ENCODE results near the gene SMC1B. TPM values are rescaled to one million over a fixed set of nuclear protein-coding genes. Genes with fewer than 3 reads are reported as not detected.
"Not testable (repeated sequence)": the region's sequence is repeated elsewhere in the genome, so short reads cannot be mapped to it uniquely, and the experiment has no call there.

Gene SMC1B
- total and polyA plus RNA-seq, 2 donors, result 0.11 to 0.19 TPM

DNA sequence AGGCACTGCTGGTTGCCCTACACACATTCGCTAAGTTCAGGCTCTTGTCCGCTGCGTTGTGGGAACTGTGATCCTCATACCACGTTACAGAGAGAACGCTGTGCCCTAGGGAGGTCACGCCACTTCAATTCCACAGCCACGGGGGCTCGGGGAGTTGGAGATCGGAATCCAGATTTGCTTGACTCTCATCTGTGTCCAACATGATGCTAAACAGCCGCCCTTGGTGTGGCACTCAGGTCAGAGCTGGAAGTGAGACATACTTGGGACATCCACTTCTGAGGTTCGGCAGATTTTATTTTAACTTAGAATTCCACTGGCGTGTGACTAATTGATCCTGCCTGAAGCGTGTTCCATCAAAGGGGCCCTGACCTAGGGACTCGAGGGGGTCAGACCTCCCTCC is 41.8 kb upstream of the SMC1B start:
- Histone ChIP-seq H3K9me3 (ENCODE audit: control insufficient read depth in 2 of 2, insufficient read depth in 1 of 2, low read length in 1 of 2) (no peaks in the 10 kb centered on the region), H3K4me3 (ENCODE audit: low read length in 2 of 2) (no peak overlapping the region), H3K4me1 (ENCODE audit: control insufficient read depth in 2 of 2, insufficient read depth in 2 of 2, low read length in 2 of 2) (no peaks in the 10 kb centered on the region), H3K27me3 (ENCODE audit: control insufficient read depth in 2 of 2, insufficient read depth in 1 of 2, low read length in 1 of 2) (peaks cover 0 to 2% of the 10 kb centered on the region in 2 donors), H3K36me3 (ENCODE audit: control insufficient read depth in 2 of 2, insufficient read depth in 2 of 2, low read length in 1 of 2) (no peaks in the 10 kb centered on the region), H3K27ac (ENCODE audit: low read depth in 1 of 2, low read length in 1 of 2) (no peak overlapping the region)
- WGBS, result 91% methylated on average over 14 of the region's 14 CpGs
- DNase-seq (ENCODE audit: low read depth in 6 of 9, low spot score in 9 of 9), result no peak

DNA sequence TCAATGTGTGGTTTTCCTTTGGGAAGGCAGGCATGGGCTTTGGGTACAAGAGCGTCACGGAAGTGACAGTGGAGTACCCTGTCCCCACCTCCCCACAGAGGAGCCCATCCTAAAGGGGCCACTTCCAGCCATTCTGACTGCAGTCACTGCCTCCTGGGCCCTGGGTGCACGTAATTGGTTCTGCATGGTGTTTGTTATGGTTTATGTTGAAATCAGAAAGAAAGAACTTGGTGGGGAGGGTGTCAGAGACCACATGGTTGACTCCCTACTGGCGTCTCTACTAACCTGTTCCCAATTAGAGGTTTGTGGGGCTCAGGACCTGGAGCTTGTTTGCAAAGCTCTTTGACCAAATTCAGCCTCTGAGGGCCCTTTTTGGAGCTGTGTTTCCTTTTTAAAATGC is 40.9 kb upstream of the SMC1B start:
- no peaks in the 10 kb centered on the region for H3K36me3 ChIP-seq (ENCODE audit: control insufficient read depth in 2 of 2, insufficient read depth in 2 of 2, low read length in 1 of 2)
- no peaks in the 10 kb centered on the region for H3K9me3 ChIP-seq (ENCODE audit: control insufficient read depth in 2 of 2, insufficient read depth in 1 of 2, low read length in 1 of 2)
- H3K4me1 ChIP-seq (ENCODE audit: control insufficient read depth in 2 of 2, insufficient read depth in 2 of 2, low read length in 2 of 2), result no peaks in the 10 kb centered on the region
- H3K27ac ChIP-seq (ENCODE audit: low read depth in 1 of 2, low read length in 1 of 2), result no peak overlapping the region
- DNase-seq (ENCODE audit: low read depth in 6 of 9, low spot score in 9 of 9), result no peak
- peaks cover 0 to 2% of the 10 kb centered on the region in 2 donors for H3K27me3 ChIP-seq (ENCODE audit: control insufficient read depth in 2 of 2, insufficient read depth in 1 of 2, low read length in 1 of 2)
- WGBS, result 87% methylated on average over 4 of the region's 4 CpGs
- H3K4me3 ChIP-seq (ENCODE audit: low read length in 2 of 2), result no peak overlapping the region

- Histone ChIP-seq H3K4me3 (ENCODE audit: low read length in 2 of 2) (no peak overlapping the region), H3K4me1 (ENCODE audit: control insufficient read depth in 2 of 2, insufficient read depth in 2 of 2, low read length in 2 of 2) (no peaks in the 10 kb centered on the region), H3K27ac (ENCODE audit: low read depth in 1 of 2, low read length in 1 of 2) (no peak overlapping the region), H3K27me3 (ENCODE audit: control insufficient read depth in 2 of 2, insufficient read depth in 1 of 2, low read length in 1 of 2) (peaks cover 0 to 2% of the 10 kb centered on the region in 2 donors), H3K36me3 (ENCODE audit: control insufficient read depth in 2 of 2, insufficient read depth in 2 of 2, low read length in 1 of 2) (no peaks in the 10 kb centered on the region), H3K9me3 (ENCODE audit: control insufficient read depth in 2 of 2, insufficient read depth in 1 of 2, low read length in 1 of 2) (no peaks in the 10 kb centered on the region)
- DNase-seq (ENCODE audit: low read depth in 6 of 9, low spot score in 9 of 9), result no peak
- 96% methylated on average over 6 of the region's 6 CpGs for WGBS
Observed at GRCh38 chr22:45453764-45454163, 40.4 kb upstream of the SMC1B start.

- H3K27ac ChIP-seq (ENCODE audit: low read depth in 1 of 2, low read length in 1 of 2), result no peak overlapping the region
- 84% methylated on average over 8 of the region's 8 CpGs for WGBS
- no peaks in the 10 kb centered on the region for H3K4me1 ChIP-seq (ENCODE audit: control insufficient read depth in 2 of 2, insufficient read depth in 2 of 2, low read length in 2 of 2)
Observed at GRCh38 chr22:45452565-45453379, 39.4 kb upstream of the SMC1B start.

DNA sequence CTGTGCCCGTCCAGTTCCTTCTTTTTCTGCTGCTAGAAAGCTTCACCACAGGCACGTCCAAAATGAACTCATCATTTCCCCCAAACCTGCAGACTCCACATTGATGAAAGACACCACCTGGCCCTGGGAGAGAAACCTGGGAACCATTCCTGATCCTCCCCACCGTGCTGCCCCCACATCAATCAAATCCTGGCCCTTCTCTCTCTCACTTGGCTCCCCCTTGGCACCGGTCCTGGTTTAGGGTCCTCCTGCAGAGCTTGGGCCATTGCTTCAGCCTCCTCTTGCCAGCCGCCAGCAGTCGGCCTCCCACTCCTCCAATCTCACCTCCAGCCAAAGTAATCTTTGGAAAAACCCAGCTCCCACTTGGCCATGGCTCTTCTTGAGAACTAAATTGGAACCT is 38.6 kb upstream of the SMC1B start:
- H3K36me3 ChIP-seq (ENCODE audit: control insufficient read depth in 2 of 2, insufficient read depth in 2 of 2, low read length in 1 of 2), result no peaks in the 10 kb centered on the region
- no peak for DNase-seq (ENCODE audit: low read depth in 6 of 9, low spot score in 9 of 9)
- H3K9me3 ChIP-seq (ENCODE audit: control insufficient read depth in 2 of 2, insufficient read depth in 1 of 2, low read length in 1 of 2), result no peaks in the 10 kb centered on the region
- WGBS, result 84% methylated on average over 6 of the region's 6 CpGs
- no peaks in the 10 kb centered on the region for H3K4me1 ChIP-seq (ENCODE audit: control insufficient read depth in 2 of 2, insufficient read depth in 2 of 2, low read length in 2 of 2)
- H3K4me3 ChIP-seq (ENCODE audit: low read length in 2 of 2), result no peak overlapping the region
- no peak overlapping the region for H3K27ac ChIP-seq (ENCODE audit: low read depth in 1 of 2, low read length in 1 of 2)
- H3K27me3 ChIP-seq (ENCODE audit: control insufficient read depth in 2 of 2, insufficient read depth in 1 of 2, low read length in 1 of 2), result peaks cover 0 to 2% of the 10 kb centered on the region in 2 donors

More at GRCh38 chr22:45452565-45453379, 39.4 kb upstream of the SMC1B start:
- H3K4me3 ChIP-seq (ENCODE audit: low read length in 2 of 2), result no peak overlapping the region
- H3K27me3 ChIP-seq (ENCODE audit: control insufficient read depth in 2 of 2, insufficient read depth in 1 of 2, low read length in 1 of 2), result peaks cover 0 to 2% of the 10 kb centered on the region in 2 donors
- H3K9me3 ChIP-seq (ENCODE audit: control insufficient read depth in 2 of 2, insufficient read depth in 1 of 2, low read length in 1 of 2), result no peaks in the 10 kb centered on the region
- H3K36me3 ChIP-seq (ENCODE audit: control insufficient read depth in 2 of 2, insufficient read depth in 2 of 2, low read length in 1 of 2), result no peaks in the 10 kb centered on the region
- DNase-seq (ENCODE audit: low read depth in 6 of 9, low spot score in 9 of 9), result no peak

DNA sequence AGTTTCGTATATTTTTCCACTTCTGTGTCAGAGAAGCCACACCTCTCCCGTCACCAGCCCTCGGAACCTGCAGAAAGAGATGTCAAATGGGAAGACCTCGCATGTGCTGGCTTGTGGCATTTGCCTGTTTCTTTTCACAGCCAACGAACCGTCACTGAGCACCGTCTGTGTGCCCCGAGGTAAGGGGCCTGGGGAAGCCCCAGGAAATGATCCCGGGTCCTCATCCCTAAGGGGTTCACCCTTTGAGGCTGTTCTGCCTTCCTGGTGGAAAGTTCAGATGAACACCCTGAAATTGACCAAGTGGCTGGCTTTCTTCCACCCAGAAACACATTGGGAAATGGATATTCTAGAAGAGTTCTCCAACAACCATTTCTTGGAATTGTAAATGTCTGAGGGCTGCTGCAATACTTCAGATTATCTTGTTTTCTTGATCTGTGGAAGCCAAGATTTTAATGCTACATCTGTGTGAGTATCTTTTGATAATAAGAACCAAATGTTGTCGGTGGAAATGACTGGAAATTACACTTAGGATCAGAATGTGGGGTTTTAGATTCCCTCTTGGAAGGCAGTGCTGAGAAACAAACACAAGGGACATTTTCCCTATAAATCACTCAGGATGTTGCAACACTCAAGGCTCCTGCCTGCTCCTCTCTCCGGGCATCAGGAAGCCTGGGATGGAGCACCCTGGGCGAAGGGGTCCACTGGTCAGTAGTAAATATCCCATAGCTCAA is 37.7 kb upstream of the SMC1B start:
- Histone ChIP-seq H3K4me3 (ENCODE audit: low read length in 2 of 2) (no peak overlapping the region), H3K27ac (ENCODE audit: low read depth in 1 of 2, low read length in 1 of 2) (peak overlapping the region in 1 of 2 donors; percentile 25), H3K4me1 (ENCODE audit: control insufficient read depth in 2 of 2, insufficient read depth in 2 of 2, low read length in 2 of 2) (no peaks in the 10 kb centered on the region), H3K9me3 (ENCODE audit: control insufficient read depth in 2 of 2, insufficient read depth in 1 of 2, low read length in 1 of 2) (no peaks in the 10 kb centered on the region), H3K27me3 (ENCODE audit: control insufficient read depth in 2 of 2, insufficient read depth in 1 of 2, low read length in 1 of 2) (peaks cover 0 to 2% of the 10 kb centered on the region in 2 donors), H3K36me3 (ENCODE audit: control insufficient read depth in 2 of 2, insufficient read depth in 2 of 2, low read length in 1 of 2) (no peaks in the 10 kb centered on the region)
- 86% methylated on average over 12 of the region's 12 CpGs for WGBS
- no peak for DNase-seq (ENCODE audit: low read depth in 6 of 9, low spot score in 9 of 9)

DNA sequence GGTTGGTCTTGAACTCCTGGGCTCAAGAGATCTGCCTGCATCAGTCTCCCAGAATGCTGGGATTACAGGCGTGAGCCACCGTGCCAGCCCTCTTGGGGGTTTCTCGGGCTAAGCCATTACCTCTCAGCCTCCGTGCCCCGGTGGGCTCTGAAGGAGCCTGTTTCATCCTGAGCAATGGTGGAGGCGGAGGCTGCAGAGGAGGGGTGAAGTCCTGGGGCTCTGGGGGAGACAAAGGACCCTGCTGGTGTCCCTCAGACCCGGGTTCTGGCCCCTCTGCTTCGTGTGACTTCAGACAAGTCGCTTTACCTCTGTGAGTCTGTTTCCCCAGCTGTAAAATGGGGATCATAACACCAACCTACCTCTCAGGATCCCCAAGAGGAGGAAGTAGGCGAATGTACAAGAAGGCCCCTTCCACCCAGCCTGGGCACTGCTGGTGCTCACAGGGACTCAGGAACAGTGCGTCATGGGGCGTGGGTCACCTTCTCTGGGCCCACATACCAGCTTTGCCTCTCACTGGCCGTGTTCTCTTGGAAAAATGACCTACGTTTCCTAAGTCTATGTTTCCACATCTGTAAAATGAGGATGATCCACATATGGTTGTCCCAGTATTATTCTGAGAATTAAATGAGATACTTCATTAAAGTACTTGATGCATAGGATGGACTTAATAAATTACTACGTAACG is 36.8 kb upstream of the SMC1B start:
- H3K4me3 ChIP-seq (ENCODE audit: low read length in 2 of 2), result no peak overlapping the region
- no peaks in the 10 kb centered on the region for H3K4me1 ChIP-seq (ENCODE audit: control insufficient read depth in 2 of 2, insufficient read depth in 2 of 2, low read length in 2 of 2)
- WGBS, result 94% methylated on average over 16 of the region's 16 CpGs
- peaks cover 0 to 2% of the 10 kb centered on the region in 2 donors for H3K27me3 ChIP-seq (ENCODE audit: control insufficient read depth in 2 of 2, insufficient read depth in 1 of 2, low read length in 1 of 2)
- H3K9me3 ChIP-seq (ENCODE audit: control insufficient read depth in 2 of 2, insufficient read depth in 1 of 2, low read length in 1 of 2), result no peaks in the 10 kb centered on the region
- peak overlapping the region in 1 of 2 donors; percentile 38 for H3K27ac ChIP-seq (ENCODE audit: low read depth in 1 of 2, low read length in 1 of 2)
- DNase-seq (ENCODE audit: low read depth in 6 of 9, low spot score in 9 of 9), result no peak
- H3K36me3 ChIP-seq (ENCODE audit: control insufficient read depth in 2 of 2, insufficient read depth in 2 of 2, low read length in 1 of 2), result no peaks in the 10 kb centered on the region

DNA sequence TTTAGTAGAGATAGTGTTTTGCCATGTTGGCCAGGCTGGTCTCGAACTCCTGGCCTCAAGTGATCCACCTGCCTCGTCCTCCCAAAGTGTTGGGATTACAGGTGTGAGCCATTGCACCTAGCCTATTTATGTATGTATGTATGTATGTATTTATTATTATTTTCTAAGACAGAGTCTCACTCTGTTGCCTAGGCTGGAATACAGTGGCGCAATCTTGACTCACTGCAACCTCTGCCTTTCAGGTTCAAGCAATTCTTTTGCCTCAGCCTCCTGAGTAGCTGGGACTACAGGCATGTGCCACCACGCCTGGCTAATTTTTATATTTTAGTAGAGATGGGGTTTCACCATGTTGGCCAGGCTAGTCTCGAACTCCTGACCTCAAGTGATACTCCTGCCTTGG is 36.0 kb upstream of the SMC1B start:
- not testable (repeated sequence) for H3K36me3 ChIP-seq (ENCODE audit: control insufficient read depth in 2 of 2, insufficient read depth in 2 of 2, low read length in 1 of 2); H3K27ac ChIP-seq (ENCODE audit: low read depth in 1 of 2, low read length in 1 of 2); DNase-seq (ENCODE audit: low read depth in 6 of 9, low spot score in 9 of 9); H3K4me3 ChIP-seq (ENCODE audit: low read length in 2 of 2); H3K9me3 ChIP-seq (ENCODE audit: control insufficient read depth in 2 of 2, insufficient read depth in 1 of 2, low read length in 1 of 2); H3K27me3 ChIP-seq (ENCODE audit: control insufficient read depth in 2 of 2, insufficient read depth in 1 of 2, low read length in 1 of 2); H3K4me1 ChIP-seq (ENCODE audit: control insufficient read depth in 2 of 2, insufficient read depth in 2 of 2, low read length in 2 of 2)
- 94% methylated on average over 5 of the region's 5 CpGs for WGBS

- DNase-seq (ENCODE audit: low read depth in 6 of 9, low spot score in 9 of 9), result no peak
- WGBS, result 89% methylated on average over 9 of the region's 9 CpGs
- Histone ChIP-seq H3K36me3 (ENCODE audit: control insufficient read depth in 2 of 2, insufficient read depth in 2 of 2, low read length in 1 of 2) (no peaks in the 10 kb centered on the region), H3K27ac (ENCODE audit: low read depth in 1 of 2, low read length in 1 of 2) (no peak overlapping the region), H3K4me3 (ENCODE audit: low read length in 2 of 2) (no peak overlapping the region), H3K27me3 (ENCODE audit: control insufficient read depth in 2 of 2, insufficient read depth in 1 of 2, low read length in 1 of 2) (peaks cover 0 to 2% of the 10 kb centered on the region in 2 donors), H3K9me3 (ENCODE audit: control insufficient read depth in 2 of 2, insufficient read depth in 1 of 2, low read length in 1 of 2) (no peaks in the 10 kb centered on the region), H3K4me1 (ENCODE audit: control insufficient read depth in 2 of 2, insufficient read depth in 2 of 2, low read length in 2 of 2) (no peaks in the 10 kb centered on the region)
Observed at GRCh38 chr22:45448431-45448830, 35.0 kb upstream of the SMC1B start.

All from thymus (tissue), 11 donors.